Transverse colon (tissue), 3 donors: ENCODE data around the gene KLC3.

Experiments used
- POLR2A ChIP-seq: fragments of 450-650 bp; IDR thresholded peaks from one replicate; pipeline ENCODE4 v1.6.1; 2016; ENCODE audit warnings: antibody characterized with exemption, mild to moderate bottlenecking, moderate library complexity
- TF ChIP-seq, protein P1 (sequence below), 5 experiments: fragments of 200-600 bp in 3 of 5; fragments of 450-650 bp in 2 of 5; sonication (generic) in 3 of 5; IDR thresholded peaks; 1 replicate in 2 of 5; 2 replicates in 3 of 5; pipeline ENCODE4 v1.5.1; 2016 to 2017; ENCODE audit warnings: antibody characterized with exemption in 5 of 5, inconsistent platforms in 3 of 5, mild to moderate bottlenecking in 2 of 5, moderate library complexity in 1 of 5

DNA sequence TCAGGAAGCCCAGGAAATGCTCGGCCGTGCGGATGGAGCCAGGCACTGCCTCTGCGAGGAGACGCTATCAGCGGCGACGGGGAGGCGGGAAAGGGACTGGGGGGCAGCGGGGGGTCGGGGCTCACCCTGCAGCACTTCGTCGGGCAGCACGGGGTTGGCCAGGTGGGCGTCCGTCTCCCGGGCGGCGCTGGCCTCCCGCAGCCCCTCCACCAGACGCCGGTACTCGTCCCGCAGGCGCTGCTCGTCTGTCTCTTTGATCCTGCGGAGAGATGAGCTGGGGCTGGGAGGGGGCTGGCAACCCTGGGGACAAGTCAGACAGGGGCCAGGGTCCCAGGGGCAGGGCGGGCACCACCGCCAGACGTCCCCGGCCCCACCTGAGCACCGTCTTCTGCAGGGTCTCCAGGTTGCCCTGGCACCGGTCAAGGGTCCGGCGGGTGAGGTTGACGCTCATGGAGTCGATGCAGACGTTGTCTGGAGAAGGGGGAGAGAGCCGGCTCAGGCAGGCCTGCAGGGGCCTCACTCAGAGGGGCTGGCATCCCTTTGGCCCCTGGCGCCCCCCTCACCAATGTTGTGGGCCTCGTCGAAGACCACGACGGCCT lies 23.4 kb downstream of the KLC3 start:
- TF ChIP-seq, protein P1, sequence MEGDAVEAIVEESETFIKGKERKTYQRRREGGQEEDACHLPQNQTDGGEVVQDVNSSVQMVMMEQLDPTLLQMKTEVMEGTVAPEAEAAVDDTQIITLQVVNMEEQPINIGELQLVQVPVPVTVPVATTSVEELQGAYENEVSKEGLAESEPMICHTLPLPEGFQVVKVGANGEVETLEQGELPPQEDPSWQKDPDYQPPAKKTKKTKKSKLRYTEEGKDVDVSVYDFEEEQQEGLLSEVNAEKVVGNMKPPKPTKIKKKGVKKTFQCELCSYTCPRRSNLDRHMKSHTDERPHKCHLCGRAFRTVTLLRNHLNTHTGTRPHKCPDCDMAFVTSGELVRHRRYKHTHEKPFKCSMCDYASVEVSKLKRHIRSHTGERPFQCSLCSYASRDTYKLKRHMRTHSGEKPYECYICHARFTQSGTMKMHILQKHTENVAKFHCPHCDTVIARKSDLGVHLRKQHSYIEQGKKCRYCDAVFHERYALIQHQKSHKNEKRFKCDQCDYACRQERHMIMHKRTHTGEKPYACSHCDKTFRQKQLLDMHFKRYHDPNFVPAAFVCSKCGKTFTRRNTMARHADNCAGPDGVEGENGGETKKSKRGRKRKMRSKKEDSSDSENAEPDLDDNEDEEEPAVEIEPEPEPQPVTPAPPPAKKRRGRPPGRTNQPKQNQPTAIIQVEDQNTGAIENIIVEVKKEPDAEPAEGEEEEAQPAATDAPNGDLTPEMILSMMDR (IDR thresholded peaks at IDR 0.05), result no peak
- TF ChIP-seq POLR2A, result no peak
